Ishikawa (cell line): Measurements from ENCODE around the gene SCYL1.
A peak's percentile ranks its signal among the peaks of the same experiment; 100 is the strongest.

Source experiments
- CEBPB ChIP-seq: IDR thresholded peaks from 2 replicates; pipeline ENCODE4 v1.6.1; 2012
- CREB1 ChIP-seq: IDR thresholded peaks from 2 replicates; pipeline ENCODE4 v1.6.1; 2012; ENCODE audit warnings: low read depth
- EGR1 ChIP-seq: IDR thresholded peaks from 2 replicates; pipeline ENCODE4 v1.6.1; 2012
- EP300 ChIP-seq: IDR thresholded peaks from 2 replicates; pipeline ENCODE4 v1.6.1; 2012; ENCODE audit warnings: borderline replicate concordance
- FOXM1 ChIP-seq: IDR thresholded peaks from 2 replicates; pipeline ENCODE4 v1.6.1; 2012; ENCODE audit warnings: low read depth, borderline replicate concordance
- MAX ChIP-seq: IDR thresholded peaks from 2 replicates; pipeline ENCODE4 v1.6.1; 2012
- NFIC ChIP-seq: IDR thresholded peaks from 2 replicates; pipeline ENCODE4 v1.6.1; 2012
- RAD21 ChIP-seq: IDR thresholded peaks from 2 replicates; pipeline ENCODE4 v1.6.1; 2012; ENCODE audit warnings: low read depth
- REST ChIP-seq: IDR thresholded peaks from 2 replicates; pipeline ENCODE4 v1.6.1; 2012; ENCODE audit warnings: low read depth, mild to moderate bottlenecking
- TAF1 ChIP-seq: IDR thresholded peaks from 2 replicates; pipeline ENCODE4 v1.6.1; 2012; ENCODE audit warnings: low read depth, mild to moderate bottlenecking
- TCF12 ChIP-seq: IDR thresholded peaks from 2 replicates; pipeline ENCODE4 v1.6.1; 2012; ENCODE audit warnings: low read depth
- TEAD4 ChIP-seq: IDR thresholded peaks from 2 replicates; pipeline ENCODE4 v1.6.1; 2012
- USF1 ChIP-seq: IDR thresholded peaks from 2 replicates; pipeline ENCODE4 v1.6.1; 2012
- YY1 ChIP-seq: IDR thresholded peaks from 2 replicates; pipeline ENCODE4 v1.6.1; 2012; ENCODE audit warnings: low read depth
- ZBTB7A ChIP-seq: IDR thresholded peaks from 2 replicates; pipeline ENCODE4 v1.6.1; 2012; ENCODE audit warnings: low read depth

The SCYL1 gene

GRCh38 chr11:65554057-65554818 lies 29.4 kb downstream of the SCYL1 start:
- TF ChIP-seq TEAD4: no peak
- no peak for TF ChIP-seq ZBTB7A
- no peak for TF ChIP-seq CEBPB
- no peak for TF ChIP-seq RAD21
- no peak for TF ChIP-seq TCF12
- no peak for TF ChIP-seq EP300
- no peak for TF ChIP-seq FOXM1
- no peak for TF ChIP-seq YY1
- no peak for TF ChIP-seq CREB1
- TF ChIP-seq USF1: no peak
- TF ChIP-seq EGR1: no peak
- TF ChIP-seq REST: no peak
- no peak for TF ChIP-seq MAX
- TF ChIP-seq TAF1: no peak
- TF ChIP-seq NFIC: no peak

- no peak for TF ChIP-seq YY1
- no peak for TF ChIP-seq EGR1
- TF ChIP-seq EP300: no peak
- no peak for TF ChIP-seq TCF12
- TF ChIP-seq ZBTB7A: no peak
- no peak for TF ChIP-seq CEBPB
- TF ChIP-seq RAD21: no peak
- no peak for TF ChIP-seq TAF1
- TF ChIP-seq TEAD4: no peak
- no peak for TF ChIP-seq REST
- TF ChIP-seq NFIC: no peak
- no peak for TF ChIP-seq CREB1
- no peak for TF ChIP-seq USF1
- TF ChIP-seq MAX: no peak
- TF ChIP-seq FOXM1: no peak
Measured at GRCh38 chr11:65554842-65555430, 30.1 kb downstream of the SCYL1 start.

DNA sequence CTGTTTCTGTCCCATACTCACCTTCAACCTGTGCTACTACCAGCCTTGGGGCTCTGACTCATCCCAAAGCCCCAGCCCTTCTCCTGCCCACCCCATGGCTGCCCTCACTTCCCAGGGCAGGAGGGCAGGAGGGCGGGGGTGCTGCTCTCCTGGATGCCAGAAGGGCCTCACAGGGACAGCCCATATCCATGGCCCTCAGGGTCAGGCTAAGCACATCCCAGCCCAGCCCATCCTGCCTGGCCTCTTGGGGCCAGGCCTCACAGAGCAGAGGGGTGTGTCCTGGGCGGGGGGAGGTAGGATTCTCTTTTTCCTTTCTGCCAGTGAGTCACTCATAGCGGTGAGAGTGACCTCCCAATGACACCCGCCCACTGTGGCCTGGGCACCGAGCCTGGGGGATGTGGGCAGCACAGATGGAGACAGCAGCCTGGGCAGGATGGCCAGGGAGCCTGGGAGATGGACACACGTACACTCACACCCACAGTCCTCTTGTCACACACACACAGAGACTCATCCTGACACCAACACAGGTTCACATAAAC lies 30.9 kb downstream of the SCYL1 start:
- TF ChIP-seq TCF12 (peak; percentile 74), NFIC (peak; percentile 39; the same call in 1 of the 2 replicates), EP300 (peak; percentile 37; the same call in 1 of the 2 replicates), RAD21 (no peak)

DNA sequence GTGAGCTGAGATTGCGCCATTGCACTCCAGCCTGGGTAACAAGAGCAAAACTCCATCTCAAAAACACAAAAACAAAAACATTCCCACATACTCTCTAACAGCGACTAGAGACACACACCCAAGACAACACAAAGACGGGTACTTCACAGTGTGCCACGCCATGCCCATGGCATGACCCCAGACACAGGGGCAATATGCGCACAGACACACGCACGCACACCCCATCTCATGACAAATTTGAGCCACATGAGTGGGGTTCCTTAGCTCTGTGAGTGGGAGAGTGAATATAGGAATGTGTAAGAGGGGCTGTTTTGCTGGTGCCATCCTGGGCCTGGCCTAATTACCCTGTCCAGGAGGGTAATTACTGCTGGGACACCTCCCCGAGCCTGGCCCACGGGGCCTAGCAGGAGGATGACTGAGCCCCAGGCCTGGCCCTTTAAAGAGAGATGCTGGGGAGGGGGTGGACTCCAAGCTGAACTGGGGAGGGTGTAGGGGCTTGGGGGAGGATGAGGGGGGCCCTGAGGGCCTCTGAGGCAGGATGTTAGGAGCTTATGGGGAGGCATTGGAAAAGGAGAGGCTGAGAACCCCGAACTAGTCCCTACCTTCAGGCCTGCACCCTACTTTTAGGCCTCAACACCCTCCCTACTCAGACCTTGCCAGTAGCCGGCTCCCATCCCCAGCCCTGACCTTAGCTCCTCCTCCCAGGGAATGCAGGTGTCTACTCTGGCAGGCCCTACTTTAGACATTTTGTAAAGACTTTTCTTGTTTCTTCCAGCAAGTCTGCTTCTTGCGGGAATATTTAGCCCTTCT lies 31.8 kb downstream of the SCYL1 start:
- TF ChIP-seq CEBPB (no peak), TCF12 (no peak), FOXM1 (no peak), CREB1 (no peak), TAF1 (no peak), NFIC (no peak), TEAD4 (no peak)
